Activated naive CD8-positive, alpha-beta T cell treated with anti-CD3 and anti-CD28 coated beads, Interleukin-2, amount 10 ng/mL, durations not matched to agents 7 days and 5 days (primary cell): ENCODE data around the gene SMG9. TPM values are rescaled to one million over a fixed set of nuclear protein-coding genes. Genes with fewer than 3 reads are reported as not detected.

ENCODE experiments used
- ATAC-seq: fragments of 150-1000 bp; cut with Tn5 transposase; one replicate; pipeline ENCODE4 v1.10.0; 2021; ENCODE audit warnings: low read depth, moderate library complexity
- POLR2A ChIA-PET: fragments of 350-600 bp; sonication (Branson Sonifier 250); formaldehyde crosslinking; loops from one replicate; lab custom pipeline; 2021; ENCODE audit warnings: antibody characterized with exemption; lab: Charles Lee
- DNase-seq: peaks from one replicate; pipeline ENCODE4 v3.0.0; 2021
- H3K27ac Mint-ChIP-seq: one replicate; pipeline ENCODE4 v1.8.0; 2022; ENCODE audit warnings: mild to moderate bottlenecking, mixed read lengths
- H3K27me3 Mint-ChIP-seq: one replicate; pipeline ENCODE4 v1.8.0; 2022; ENCODE audit warnings: mild to moderate bottlenecking, moderate library complexity, mixed read lengths
- H3K36me3 Mint-ChIP-seq: one replicate; pipeline ENCODE4 v1.8.0; 2021; ENCODE audit warnings: mild to moderate bottlenecking, mixed read lengths
- H3K4me1 Mint-ChIP-seq: one replicate; pipeline ENCODE4 v1.8.0; 2021; ENCODE audit warnings: mixed read lengths
- H3K4me3 Mint-ChIP-seq: one replicate; pipeline ENCODE4 v1.8.0; 2022; ENCODE audit warnings: mild to moderate bottlenecking, moderate library complexity, mixed read lengths
- H3K9me3 Mint-ChIP-seq: one replicate; pipeline ENCODE4 v1.8.0; 2021; ENCODE audit warnings: mixed read lengths
- total RNA-seq, 2 experiments: library from RNA; stranded (reverse); gene quantifications; one replicate each; pipeline ENCODE4 v1.2.3, GENCODE V29; 2021

SMG9 gene, protein sequence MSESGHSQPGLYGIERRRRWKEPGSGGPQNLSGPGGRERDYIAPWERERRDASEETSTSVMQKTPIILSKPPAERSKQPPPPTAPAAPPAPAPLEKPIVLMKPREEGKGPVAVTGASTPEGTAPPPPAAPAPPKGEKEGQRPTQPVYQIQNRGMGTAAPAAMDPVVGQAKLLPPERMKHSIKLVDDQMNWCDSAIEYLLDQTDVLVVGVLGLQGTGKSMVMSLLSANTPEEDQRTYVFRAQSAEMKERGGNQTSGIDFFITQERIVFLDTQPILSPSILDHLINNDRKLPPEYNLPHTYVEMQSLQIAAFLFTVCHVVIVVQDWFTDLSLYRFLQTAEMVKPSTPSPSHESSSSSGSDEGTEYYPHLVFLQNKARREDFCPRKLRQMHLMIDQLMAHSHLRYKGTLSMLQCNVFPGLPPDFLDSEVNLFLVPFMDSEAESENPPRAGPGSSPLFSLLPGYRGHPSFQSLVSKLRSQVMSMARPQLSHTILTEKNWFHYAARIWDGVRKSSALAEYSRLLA
- total RNA-seq = 10 to 100 TPM; 48.9 to 49.9 TPM

GRCh38 chr19:43754503-43755255, at the start of gene SMG9:
Gene SMG9, minus strand, starts transcription at chr19:43754962. Its CDS starts 4,221 bp downstream, at chr19:43750741.
- H3K4me1 Mint-ChIP-seq = peaks cover 41% of the 10 kb centered on the region
- peaks cover 30% of the 10 kb centered on the region for H3K36me3 Mint-ChIP-seq
- no peaks in the 10 kb centered on the region for H3K27me3 Mint-ChIP-seq
- H3K9me3 Mint-ChIP-seq = no peaks in the 10 kb centered on the region
- ATAC-seq = peak; percentile 85
- POLR2A ChIA-PET = interaction anchor here (0.7 to 8.2 kb wide), 13 partner anchors 9 to 411 kb away, joined by 3 to 111 read pairs (median 4); partner anchors contain the start of genes IRGQ, KCNN4, ZNF226 and ZNF576
- peak within 1 kb of the TSS; percentile 99 for H3K4me3 Mint-ChIP-seq
- peak within 1 kb of the TSS; percentile 100 for H3K27ac Mint-ChIP-seq
- peak; percentile 99 for DNase-seq

- Mint-ChIP-seq H3K4me1 (peaks cover 3% of the 10 kb centered on the region), H3K9me3 (no peaks in the 10 kb centered on the region), H3K4me3 (no peak overlapping the region)
Observed at GRCh38 chr19:43804432-43804831, 49.7 kb upstream of the SMG9 start.

GRCh38 chr19:43802216-43802951, 47.6 kb upstream of the SMG9 start, which contains the start of gene LYPD5:
Gene LYPD5, minus strand, starts transcription at chr19:43802447. Its CDS starts 67 bp downstream, at chr19:43802380.
- no peaks in the 10 kb centered on the region for H3K36me3 Mint-ChIP-seq
- ATAC-seq (no peak), DNase-seq (no peak)
- H3K4me1 Mint-ChIP-seq = peaks cover 14% of the 10 kb centered on the region
- POLR2A ChIA-PET = no interaction called here
- H3K9me3 Mint-ChIP-seq = no peaks in the 10 kb centered on the region
- H3K27ac Mint-ChIP-seq = no peak within 1 kb of the TSS
- H3K4me3 Mint-ChIP-seq = no peak within 1 kb of the TSS
- H3K27me3 Mint-ChIP-seq = peaks cover 4% of the 10 kb centered on the region

More at GRCh38 chr19:43804432-43804831, 49.7 kb upstream of the SMG9 start:
- H3K27me3 Mint-ChIP-seq = peaks cover 9% of the 10 kb centered on the region
- no peak overlapping the region for H3K27ac Mint-ChIP-seq
- ATAC-seq (no peak), DNase-seq (no peak)
- POLR2A ChIA-PET = no interaction called here
- no peaks in the 10 kb centered on the region for H3K36me3 Mint-ChIP-seq

DNA sequence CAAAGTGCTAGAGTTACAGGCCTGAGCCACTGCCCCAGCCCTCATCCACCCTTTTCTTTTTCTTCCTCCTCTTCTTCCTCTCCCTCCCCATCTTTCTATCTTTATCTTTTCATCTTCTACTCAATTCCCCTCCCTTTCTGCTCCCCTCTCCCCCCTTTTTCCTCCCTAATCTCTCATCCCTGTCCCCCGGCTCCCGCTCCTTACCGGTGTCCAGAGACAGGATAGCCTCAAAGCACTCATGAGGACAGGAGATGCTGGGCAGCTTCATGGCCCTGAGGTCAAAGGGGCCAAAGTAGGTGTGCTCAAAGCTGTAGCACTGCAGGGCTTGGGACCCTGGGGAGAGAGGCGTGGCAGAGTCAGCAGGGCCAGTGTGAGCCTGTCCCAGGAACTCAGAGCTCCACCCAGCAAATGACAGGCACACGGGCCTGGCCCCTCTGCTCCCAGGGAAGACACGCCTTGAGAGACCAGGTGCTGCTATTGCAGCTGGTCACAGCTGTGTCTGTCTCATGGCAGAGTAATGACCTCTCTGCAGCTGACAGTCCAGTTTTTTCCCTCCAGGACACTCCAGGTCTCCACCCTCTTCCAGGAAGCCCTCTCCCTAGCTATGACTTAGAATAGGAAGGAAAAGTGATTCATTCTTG, 44.9 kb upstream of the SMG9 start:
- Mint-ChIP-seq H3K9me3 (peaks cover 3% of the 10 kb centered on the region), H3K27ac (no peak overlapping the region), H3K27me3 (peaks cover 4% of the 10 kb centered on the region), H3K4me1 (peaks cover 17% of the 10 kb centered on the region), H3K36me3 (peaks cover 3% of the 10 kb centered on the region), H3K4me3 (peak overlapping the region; percentile 82)
- POLR2A ChIA-PET = interaction anchor here (0.9 kb wide), 1 partner anchor 45 kb away, joined by 3 read pairs; no protein-coding TSS in a partner anchor
- ATAC-seq (no peak), DNase-seq (no peak)

- Mint-ChIP-seq H3K36me3 (peaks cover 3% of the 10 kb centered on the region), H3K4me1 (peaks cover 17% of the 10 kb centered on the region), H3K27me3 (peaks cover 4% of the 10 kb centered on the region), H3K9me3 (peaks cover 3% of the 10 kb centered on the region), H3K4me3 (peak overlapping the region; percentile 82), H3K27ac (peak overlapping the region; percentile 54)
- DNase-seq (peak; percentile 73), ATAC-seq (peak; percentile 90)
- POLR2A ChIA-PET = interaction anchor here (0.9 kb wide), 1 partner anchor 45 kb away, joined by 3 read pairs; no protein-coding TSS in a partner anchor
Observed at GRCh38 chr19:43798546-43799409, 44.0 kb upstream of the SMG9 start.

DNA sequence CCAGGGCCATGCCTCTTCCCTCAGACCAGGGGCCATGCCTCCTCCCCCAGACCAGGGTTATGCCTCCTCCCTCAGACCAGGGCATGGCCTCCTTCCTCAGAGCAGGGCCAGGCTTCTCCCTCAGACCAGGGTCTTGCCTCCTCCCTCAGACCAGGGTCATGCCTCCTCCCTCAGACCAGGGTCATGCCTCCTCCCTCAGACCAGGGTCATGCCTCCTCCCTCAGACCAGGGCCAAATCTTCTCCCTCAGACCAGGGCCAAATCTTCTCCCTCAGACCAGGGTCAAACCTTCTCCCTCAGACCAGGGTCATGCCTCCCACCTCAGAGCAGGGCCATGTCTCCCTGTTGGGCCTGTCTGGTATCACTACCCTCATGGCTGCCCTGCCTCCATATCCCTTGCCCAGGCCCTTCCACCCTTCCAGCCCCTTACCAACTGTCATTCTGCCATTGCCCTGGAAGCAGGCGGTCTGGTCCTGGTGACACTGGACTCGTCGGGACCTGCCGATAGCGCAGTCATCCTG, 43.3 kb upstream of the SMG9 start:
- POLR2A ChIA-PET = no interaction called here
- Mint-ChIP-seq H3K4me3 (peak overlapping the region; percentile 82), H3K9me3 (peaks cover 3% of the 10 kb centered on the region), H3K27ac (no peak overlapping the region), H3K4me1 (peaks cover 18% of the 10 kb centered on the region), H3K27me3 (peaks cover 6% of the 10 kb centered on the region), H3K36me3 (peaks cover 3% of the 10 kb centered on the region)
- no peak for DNase-seq
- ATAC-seq = no peak

GRCh38 chr19:43797556-43797955, 42.8 kb upstream of the SMG9 start:
- no peak for DNase-seq
- peaks cover 3% of the 10 kb centered on the region for H3K36me3 Mint-ChIP-seq
- peaks cover 6% of the 10 kb centered on the region for H3K27me3 Mint-ChIP-seq
- peak overlapping the region; percentile 82 for H3K4me3 Mint-ChIP-seq
- H3K27ac Mint-ChIP-seq = no peak overlapping the region
- H3K4me1 Mint-ChIP-seq = peaks cover 18% of the 10 kb centered on the region
- POLR2A ChIA-PET = no interaction called here
- ATAC-seq = no peak
- H3K9me3 Mint-ChIP-seq = peaks cover 3% of the 10 kb centered on the region

DNA sequence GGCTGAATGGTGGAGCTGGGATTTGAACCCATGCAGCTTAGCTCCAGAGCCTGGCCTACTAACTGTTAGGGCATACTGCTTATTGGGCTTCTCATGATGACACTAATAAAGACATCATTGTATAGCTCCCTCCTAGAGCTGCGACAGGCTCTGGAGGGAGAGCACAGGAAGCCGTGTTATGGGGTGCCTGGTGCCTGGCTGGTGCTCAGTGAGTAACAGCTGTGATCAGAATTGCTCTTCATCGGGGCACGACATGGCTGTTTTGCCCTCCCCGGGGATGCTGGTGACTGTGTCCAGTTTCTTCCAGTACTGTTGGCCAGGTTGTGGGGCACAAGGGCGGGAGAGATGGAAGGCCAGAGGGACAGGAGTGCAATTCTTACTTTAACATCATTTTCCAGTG, 42.4 kb upstream of the SMG9 start:
- Mint-ChIP-seq H3K4me1 (peaks cover 18% of the 10 kb centered on the region), H3K4me3 (peak overlapping the region; percentile 33), H3K27me3 (peaks cover 6% of the 10 kb centered on the region), H3K36me3 (peaks cover 3% of the 10 kb centered on the region), H3K27ac (no peak overlapping the region), H3K9me3 (peaks cover 3% of the 10 kb centered on the region)
- POLR2A ChIA-PET = no interaction called here
- no peak for ATAC-seq
- no peak for DNase-seq

DNA sequence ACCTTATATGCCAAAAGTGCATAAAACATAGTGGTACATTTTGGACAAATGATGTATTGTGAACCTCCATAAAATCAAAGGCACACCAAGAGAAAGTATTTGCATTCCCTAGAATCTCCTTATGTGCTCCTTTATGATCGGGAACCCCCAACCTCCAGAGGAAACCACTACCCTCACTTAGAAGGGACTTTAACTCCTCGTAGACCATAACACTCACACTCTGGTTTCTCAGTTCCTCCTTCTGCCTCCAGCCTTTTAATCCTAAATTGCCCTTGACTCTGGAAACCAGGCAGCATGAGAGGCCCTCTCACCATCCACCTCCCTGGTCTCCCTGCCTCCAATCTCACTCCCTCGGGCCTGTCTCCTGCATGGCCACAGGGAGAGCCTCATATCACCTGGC, 35.8 kb upstream of the SMG9 start:
- Mint-ChIP-seq H3K27ac (no peak overlapping the region), H3K4me1 (peaks cover 3% of the 10 kb centered on the region), H3K36me3 (no peaks in the 10 kb centered on the region), H3K9me3 (no peaks in the 10 kb centered on the region), H3K27me3 (peaks cover 14% of the 10 kb centered on the region), H3K4me3 (no peak overlapping the region)
- POLR2A ChIA-PET = no interaction called here
- ATAC-seq (no peak), DNase-seq (no peak)

- Mint-ChIP-seq H3K4me3 (no peak overlapping the region), H3K9me3 (no peaks in the 10 kb centered on the region), H3K27me3 (peaks cover 12% of the 10 kb centered on the region), H3K4me1 (peaks cover 15% of the 10 kb centered on the region), H3K27ac (no peak overlapping the region), H3K36me3 (no peaks in the 10 kb centered on the region)
- POLR2A ChIA-PET = no interaction called here
- DNase-seq = no peak
- ATAC-seq = no peak
Observed at GRCh38 chr19:43789029-43789428, 34.3 kb upstream of the SMG9 start.

- Mint-ChIP-seq H3K4me3 (no peak overlapping the region), H3K27ac (no peak overlapping the region), H3K27me3 (peaks cover 10% of the 10 kb centered on the region), H3K4me1 (peaks cover 29% of the 10 kb centered on the region), H3K9me3 (no peaks in the 10 kb centered on the region), H3K36me3 (no peaks in the 10 kb centered on the region)
- DNase-seq (no peak), ATAC-seq (no peak)
- POLR2A ChIA-PET = no interaction called here
Observed at GRCh38 chr19:43786665-43787064, 31.9 kb upstream of the SMG9 start.
